Epithelial cell of umbilical artery (primary cell): ENCODE results near the gene ERVH48-1. TPM values are rescaled to one million over a fixed set of nuclear protein-coding genes. Genes with fewer than 3 reads are reported as not detected.

Experiments
- total RNA-seq: library from RNA; depleted of rRNA; stranded (reverse); fragments of >200 nt; gene quantifications from 2 replicates; pipeline ENCODE4 v1.2.3, GENCODE V29; 2014

ERVH48-1 gene
- not detected in 2 replicates for total RNA-seq

GRCh38 chr21:42925114-42925926, at the start of gene ERVH48-1:
ERVH48-1 (minus strand) TSS chr21:42925630; CDS start chr21:42919006, 6,624 bp downstream.

DNA sequence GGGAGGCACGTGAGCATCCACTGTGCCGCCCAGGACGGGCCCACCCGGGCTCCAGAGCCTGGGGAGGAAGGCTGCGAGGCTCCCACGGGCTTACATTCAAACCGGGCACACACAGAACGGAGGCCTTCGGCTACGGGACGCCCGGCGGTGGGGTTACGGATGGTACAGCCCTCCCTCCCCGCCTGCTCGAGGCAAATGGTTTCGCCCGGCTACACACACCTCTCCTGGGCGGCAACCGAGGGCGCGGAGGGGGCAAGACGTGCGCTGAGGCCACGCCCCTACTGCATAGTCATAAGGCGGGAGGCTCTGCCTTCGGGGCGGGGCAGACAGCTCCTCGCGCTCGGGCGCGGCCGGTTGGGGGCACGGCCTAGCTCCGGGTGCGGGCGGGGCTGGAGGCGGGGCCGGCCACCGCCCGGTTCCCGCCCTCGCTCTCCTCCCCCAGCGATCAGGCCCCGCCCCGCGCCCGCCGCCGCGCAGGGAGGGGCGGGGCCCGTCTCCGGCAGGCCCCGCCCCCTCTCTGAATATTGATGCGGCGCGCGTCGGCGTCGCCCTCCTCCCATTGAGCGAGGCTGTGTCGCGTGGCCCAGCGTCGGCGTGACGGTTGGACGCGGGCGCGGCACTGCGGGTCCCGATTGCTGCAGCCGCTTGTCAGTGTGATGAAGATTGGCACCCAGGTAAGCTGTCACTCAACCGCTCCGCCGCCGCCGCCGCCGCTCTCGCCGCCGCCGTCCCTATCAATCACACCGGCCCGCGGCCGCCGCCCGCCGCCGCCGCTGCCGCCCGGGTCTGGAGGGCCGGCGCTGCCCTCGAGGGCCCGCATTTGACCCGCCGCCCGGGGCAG, 48.8 kb upstream of the ERVH48-1 start, which contains the start of gene PKNOX1:
TSS of gene PKNOX1 (plus strand) at position 572 of the 841 bp plus-strand sequence. CDS start 29,820 bp downstream, outside the sequence.

DNA sequence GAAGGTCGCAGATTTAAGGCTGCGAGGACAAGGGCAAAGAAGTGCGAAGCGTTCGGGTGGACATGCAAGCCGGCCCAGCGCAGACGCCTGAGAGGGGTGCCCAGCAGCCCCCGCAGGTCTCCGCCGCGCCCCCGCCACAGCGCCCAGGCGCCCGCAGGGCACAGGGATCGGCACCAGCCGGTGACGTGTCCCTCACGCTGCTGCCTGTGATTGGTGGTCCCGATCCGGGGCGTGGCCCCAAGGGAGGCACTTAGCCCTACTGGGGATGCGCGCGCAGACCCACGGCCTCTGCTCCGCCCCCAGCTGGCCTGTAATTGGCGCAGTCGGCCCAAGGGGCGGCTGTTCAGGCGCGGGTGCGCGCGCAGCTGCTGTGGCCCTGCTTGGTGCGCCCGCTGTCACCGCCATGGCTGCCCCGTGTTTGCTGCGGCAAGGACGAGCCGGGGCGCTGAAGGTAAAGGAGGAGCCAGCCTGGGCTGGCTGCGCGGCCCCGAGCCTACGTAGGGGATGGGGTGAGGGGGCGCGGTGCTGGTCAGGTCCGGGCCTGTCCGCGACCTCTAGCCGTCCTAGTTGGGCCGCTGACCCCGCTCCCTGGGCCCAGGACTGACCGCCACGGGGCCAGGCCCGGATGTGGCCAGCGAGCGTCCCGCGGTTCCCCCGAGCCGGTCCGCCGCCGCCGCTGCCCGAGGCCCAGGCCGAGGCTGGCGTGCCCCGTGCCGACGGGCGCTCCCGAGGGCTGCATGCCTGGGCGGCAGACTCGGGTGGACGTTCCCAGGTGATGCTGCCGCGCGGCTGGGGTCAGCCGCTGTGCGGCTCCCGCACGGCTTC, 32.3 kb downstream of the ERVH48-1 start, which contains the start of gene NDUFV3:
TSS of gene NDUFV3 (plus strand) at position 379 of the 825 bp plus-strand sequence. CDS start at position 404, 25 bp downstream.

DNA sequence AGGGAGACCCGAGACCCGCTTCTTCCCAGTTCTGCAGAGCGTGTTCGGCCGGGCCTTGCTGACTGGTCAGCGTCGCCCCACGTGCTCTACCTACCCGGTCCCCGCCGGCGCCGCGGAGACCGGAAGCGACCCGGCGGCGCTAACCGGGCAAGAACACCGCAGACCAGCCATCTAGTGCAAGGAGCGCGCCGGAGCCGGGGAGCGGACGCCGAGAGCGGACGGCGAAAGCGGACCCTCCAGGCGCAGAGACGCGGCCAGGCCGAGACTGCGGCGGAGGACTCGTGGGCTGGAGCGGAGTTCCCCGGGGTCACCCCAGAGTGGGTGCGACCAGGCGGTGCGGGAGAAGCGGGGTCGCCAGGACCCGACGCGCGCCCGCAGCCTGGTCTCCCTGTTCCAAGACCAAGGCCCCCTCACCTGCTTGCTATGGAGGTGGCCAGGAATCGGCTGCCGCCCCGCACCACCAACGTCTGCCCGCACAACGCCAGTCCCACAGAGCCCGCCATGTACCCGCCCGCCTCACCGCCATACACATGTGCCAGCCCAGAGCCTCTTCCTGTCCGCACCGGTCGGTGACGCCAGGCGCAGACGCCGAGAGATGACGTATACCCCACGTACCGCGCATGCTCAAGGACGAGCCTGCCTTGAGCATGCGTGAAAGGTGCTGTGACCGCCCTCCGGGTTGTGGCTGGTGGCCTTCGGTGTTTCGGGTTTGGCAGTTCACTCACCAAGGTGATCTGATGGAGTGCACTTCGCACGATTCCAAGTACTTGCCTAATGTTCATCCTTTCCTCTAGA, 46.2 kb downstream of the ERVH48-1 start, which contains the start of gene WDR4:
TSS of gene WDR4 (minus strand) at position 547 of the 795 bp plus-strand sequence. CDS start at position 503, 44 bp downstream.

Other genes starting within 250 kb of the ERVH48-1 start
- gene WDR4, start 46.1 kb downstream of the ERVH48-1 start, total RNA-seq = 13.0 and 25.1 TPM in 2 replicates
- gene NDUFV3, start 32.3 kb downstream of the ERVH48-1 start, total RNA-seq = 40.9 and 56.8 TPM in 2 replicates
- gene PKNOX1, start 48.9 kb upstream of the ERVH48-1 start, total RNA-seq = 5.5 and 8.4 TPM in 2 replicates
- gene CBS, start 150.2 kb upstream of the ERVH48-1 start, total RNA-seq = 39.3 and 84.8 TPM in 2 replicates
- gene U2AF1, start 181.9 kb upstream of the ERVH48-1 start, total RNA-seq = 48.4 and 58.5 TPM in 2 replicates
- not detected in 2 replicates for gene CRYAA, start 243.4 kb upstream of the ERVH48-1 start, total RNA-seq